AG04450 (cell line): ENCODE results near the gene KCNS3. TPM values are rescaled to one million over a fixed set of nuclear protein-coding genes. Genes with fewer than 3 reads are reported as not detected.

ENCODE experiments used
- CTCF ChIA-PET: fragments of 300-600, 350-600 bp; formaldehyde crosslinking; extraction: SDS; loops from one replicate; lab custom pipeline; 2022; ENCODE audit warnings: antibody characterized with exemption, inconsistent platforms; lab: Charles Lee
- POLR2A ChIA-PET: fragments of 350-600 bp; formaldehyde crosslinking; extraction: SDS; loops from one replicate; lab custom pipeline; 2021; ENCODE audit warnings: antibody characterized with exemption, inconsistent platforms; lab: Yijun Ruan, JAX
- DNase-seq: peaks from one replicate; pipeline ENCODE4 v3.0.0-alpha.2; 2011; ENCODE audit warnings: low read depth, low spot score
- H3K27ac ChIP-seq: one replicate; pipeline ENCODE4 v1.5.1; 2012; ENCODE audit warnings: low read depth, low read length, control low read depth
- H3K27me3 ChIP-seq: one replicate; pipeline ENCODE4 v1.6.0; 2012; ENCODE audit warnings: low read length; ENCODE audit not compliant: control insufficient read depth, insufficient read depth
- H3K4me3 ChIP-seq: 2 replicates; pipeline ENCODE4 v1.5.1; 2011; ENCODE audit warnings: mild to moderate bottlenecking, low read depth, low read length, control low read depth
- H3K9me3 ChIP-seq: 2 replicates; pipeline ENCODE4 v1.5.1; 2012; ENCODE audit warnings: low read length; ENCODE audit not compliant: control insufficient read depth, insufficient read depth
- polyA plus RNA-seq: library from polyadenylated mRNA; depleted of rRNA; stranded (reverse); fragments of >200 nt; gene quantifications from 2 replicates; pipeline ENCODE4 v1.2.3, GENCODE V29; 2011
- TF ChIP-seq, protein P1 (sequence below): IDR thresholded peaks from 2 replicates; pipeline ENCODE4 v1.5.1; 2011; ENCODE audit warnings: low read depth, low read length, control low read depth, inconsistent platforms

KCNS3 gene
- polyA plus RNA-seq, 1 experiment, result 0.46 TPM

DNA sequence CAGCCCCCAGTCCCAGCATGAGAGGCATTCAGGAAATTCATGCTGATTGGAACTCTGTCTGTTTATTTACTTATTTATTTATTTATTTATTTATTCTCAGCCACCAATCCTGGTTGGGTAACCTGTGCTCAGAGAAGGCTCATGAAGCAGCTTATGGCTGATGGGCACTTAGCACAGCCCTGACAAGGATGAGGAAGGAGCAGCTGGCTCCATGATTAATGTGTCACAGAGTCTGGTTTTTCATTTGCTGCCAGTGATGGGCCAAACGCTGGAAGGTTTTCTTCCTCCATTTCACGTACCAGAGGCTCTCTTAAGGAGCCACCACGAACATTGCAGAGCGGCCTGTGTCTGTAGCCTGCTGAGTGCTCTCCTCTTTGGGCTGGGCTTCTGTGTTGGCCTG is 28.3 kb upstream of the KCNS3 start:
- no peak overlapping the region for H3K27ac ChIP-seq
- TF ChIP-seq, protein P1, sequence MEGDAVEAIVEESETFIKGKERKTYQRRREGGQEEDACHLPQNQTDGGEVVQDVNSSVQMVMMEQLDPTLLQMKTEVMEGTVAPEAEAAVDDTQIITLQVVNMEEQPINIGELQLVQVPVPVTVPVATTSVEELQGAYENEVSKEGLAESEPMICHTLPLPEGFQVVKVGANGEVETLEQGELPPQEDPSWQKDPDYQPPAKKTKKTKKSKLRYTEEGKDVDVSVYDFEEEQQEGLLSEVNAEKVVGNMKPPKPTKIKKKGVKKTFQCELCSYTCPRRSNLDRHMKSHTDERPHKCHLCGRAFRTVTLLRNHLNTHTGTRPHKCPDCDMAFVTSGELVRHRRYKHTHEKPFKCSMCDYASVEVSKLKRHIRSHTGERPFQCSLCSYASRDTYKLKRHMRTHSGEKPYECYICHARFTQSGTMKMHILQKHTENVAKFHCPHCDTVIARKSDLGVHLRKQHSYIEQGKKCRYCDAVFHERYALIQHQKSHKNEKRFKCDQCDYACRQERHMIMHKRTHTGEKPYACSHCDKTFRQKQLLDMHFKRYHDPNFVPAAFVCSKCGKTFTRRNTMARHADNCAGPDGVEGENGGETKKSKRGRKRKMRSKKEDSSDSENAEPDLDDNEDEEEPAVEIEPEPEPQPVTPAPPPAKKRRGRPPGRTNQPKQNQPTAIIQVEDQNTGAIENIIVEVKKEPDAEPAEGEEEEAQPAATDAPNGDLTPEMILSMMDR, result no peak
- POLR2A ChIA-PET, result no interaction called here
- H3K4me3 ChIP-seq, result no peak overlapping the region
- CTCF ChIA-PET, result interaction anchor here (0.5 to 6.2 kb wide), 6 partner anchors 299 to 529 kb away, joined by 3 to 94 read pairs (median 6); no protein-coding TSS in a partner anchor
- no peaks in the 10 kb centered on the region for H3K9me3 ChIP-seq
- no peaks in the 10 kb centered on the region for H3K27me3 ChIP-seq
- DNase-seq, result no peak

DNA sequence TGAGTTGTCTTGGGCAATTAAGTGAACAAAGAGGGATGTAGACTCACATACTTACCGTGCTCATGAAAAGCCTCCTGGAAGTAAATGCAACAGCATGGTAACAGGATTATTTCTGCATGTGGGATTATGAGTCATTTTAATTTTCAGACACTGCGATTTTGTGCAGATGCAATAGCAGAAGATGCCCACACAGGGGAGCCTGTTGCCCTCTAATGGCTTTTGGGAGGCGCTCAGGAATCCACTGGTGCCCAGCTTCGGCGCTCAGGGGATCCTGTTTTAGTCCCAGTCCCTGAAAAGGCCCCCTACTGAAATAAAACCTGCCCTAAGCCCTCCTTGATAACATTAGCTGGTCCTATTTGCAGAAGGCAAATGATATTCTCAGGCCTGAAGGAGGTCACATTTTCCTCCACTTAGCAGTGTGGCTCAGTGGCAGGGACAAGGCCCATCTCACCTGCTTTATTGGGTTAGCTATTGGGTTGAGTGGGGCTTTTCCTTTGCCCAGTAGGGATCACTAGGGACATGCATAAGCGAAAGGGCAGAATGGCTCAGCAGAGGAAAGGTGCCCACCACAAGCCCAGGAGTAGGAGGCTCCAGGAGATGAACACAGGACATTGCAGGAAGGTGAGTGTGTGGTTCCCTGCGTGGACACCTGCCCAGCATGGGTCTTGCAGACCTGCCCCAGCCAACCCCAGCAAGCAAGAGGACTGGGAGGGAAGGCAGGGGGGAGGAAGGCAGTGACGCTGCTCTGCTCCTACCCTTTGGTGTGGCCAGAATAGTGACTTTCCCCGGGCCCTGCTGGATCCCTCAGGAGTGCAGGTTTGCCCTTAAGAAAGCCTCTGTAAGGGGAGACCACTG is 26.5 kb upstream of the KCNS3 start:
- H3K27ac ChIP-seq, result no peak overlapping the region
- ChIA-PET POLR2A (no interaction called here), CTCF (interaction anchor here (0.6 to 6.2 kb wide), 18 partner anchors 8 to 528 kb away, joined by 3 to 94 read pairs (median 4); no protein-coding TSS in a partner anchor)
- peak; percentile 34 for DNase-seq
- H3K27me3 ChIP-seq, result no peaks in the 10 kb centered on the region
- TF ChIP-seq, protein P1, result peak; percentile 95
- H3K4me3 ChIP-seq, result no peak overlapping the region
- no peaks in the 10 kb centered on the region for H3K9me3 ChIP-seq

DNA sequence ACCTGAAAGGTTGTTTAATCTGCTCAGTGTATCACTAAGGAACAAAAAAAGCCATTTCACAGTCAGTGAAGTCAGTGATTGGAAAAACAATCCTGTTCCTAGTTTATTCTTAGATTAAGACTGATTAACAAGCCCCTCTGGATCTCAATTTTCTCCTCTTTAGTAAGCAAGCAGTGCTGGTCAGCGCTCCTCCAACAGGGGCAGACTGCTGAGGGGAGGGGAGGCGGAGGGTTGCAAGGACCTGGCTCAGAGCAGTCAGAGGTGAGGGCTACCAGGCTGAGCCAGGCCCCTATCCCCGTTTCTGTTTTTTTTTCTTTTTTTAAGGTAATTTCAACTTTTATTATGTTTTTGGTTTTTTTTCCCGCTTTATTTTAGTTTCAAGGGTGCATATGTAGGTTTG is 24.7 kb upstream of the KCNS3 start:
- TF ChIP-seq, protein P1, result no peak
- Histone ChIP-seq H3K9me3 (no peaks in the 10 kb centered on the region), H3K4me3 (no peak overlapping the region), H3K27ac (no peak overlapping the region), H3K27me3 (no peaks in the 10 kb centered on the region)
- POLR2A ChIA-PET, result no interaction called here
- no peak for DNase-seq
- CTCF ChIA-PET, result interaction anchor here (0.6 to 2.5 kb wide), 2 partner anchors 49 to 524 kb away, joined by 3 to 13 read pairs; no protein-coding TSS in a partner anchor

DNA sequence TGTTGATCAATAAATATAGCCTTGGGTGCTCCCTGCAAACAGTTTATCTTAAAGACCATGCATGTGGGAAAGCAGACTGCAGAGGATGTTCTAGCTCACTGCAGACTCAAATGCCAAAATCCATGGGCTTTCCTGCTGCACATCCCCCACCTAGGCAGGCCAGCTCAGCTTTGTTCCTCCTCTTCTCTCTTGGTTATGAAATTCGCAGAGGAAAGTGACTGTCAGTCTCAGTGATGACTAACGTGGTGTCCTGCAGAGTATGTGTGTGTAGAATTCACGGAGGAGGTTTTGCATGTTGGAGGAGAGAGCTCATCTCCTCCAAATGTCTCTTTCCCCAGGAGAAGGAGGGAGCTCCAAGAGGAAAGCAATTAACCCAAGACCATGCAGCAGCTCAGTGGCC is 21.4 kb upstream of the KCNS3 start:
- DNase-seq, result no peak
- TF ChIP-seq, protein P1, result no peak
- Histone ChIP-seq H3K27ac (no peak overlapping the region), H3K27me3 (peaks cover 3% of the 10 kb centered on the region), H3K4me3 (no peak overlapping the region), H3K9me3 (no peaks in the 10 kb centered on the region)
- POLR2A ChIA-PET, result no interaction called here
- CTCF ChIA-PET, result interaction anchor here (0.7 to 2.5 kb wide), 3 partner anchors 293 to 526 kb away, joined by 3 to 19 read pairs (median 4); no protein-coding TSS in a partner anchor

DNA sequence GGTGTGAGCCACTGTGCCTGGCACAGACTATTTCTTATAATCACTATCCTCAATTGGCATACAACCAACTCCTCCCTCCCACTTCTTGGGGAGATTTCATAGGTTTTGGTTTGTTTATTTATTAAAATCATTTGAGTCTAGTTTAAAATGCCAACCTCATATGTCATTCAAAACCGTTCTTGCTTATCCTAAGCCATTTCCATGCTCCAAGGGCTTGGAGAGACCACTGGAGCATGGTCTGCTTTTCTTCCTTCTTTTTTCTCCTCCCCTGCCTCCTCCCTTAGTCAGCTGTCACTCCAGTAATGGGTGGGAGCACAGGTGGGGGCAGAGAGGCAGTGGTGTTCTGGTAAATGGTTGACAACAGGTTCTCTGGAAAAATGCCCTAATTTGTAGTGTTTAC is 20.4 kb upstream of the KCNS3 start:
- POLR2A ChIA-PET, result no interaction called here
- Histone ChIP-seq H3K9me3 (no peaks in the 10 kb centered on the region), H3K27ac (no peak overlapping the region), H3K27me3 (peaks cover 3% of the 10 kb centered on the region), H3K4me3 (no peak overlapping the region)
- no peak for DNase-seq
- TF ChIP-seq, protein P1, result no peak
- CTCF ChIA-PET, result interaction anchor here (1.0 kb wide), 1 partner anchor 525 kb away, joined by 4 read pairs; no protein-coding TSS in a partner anchor
